ENCODE data around the gene LOXL3.

LOXL3 gene

GRCh38 chr2:74538881-74539339, 14.8 kb downstream of the LOXL3 start:
- DNase-seq (ENCODE audit: low read depth) = no peak
- no peak for TF ChIP-seq CTCF (conservative IDR thresholded peaks at IDR 0.05; ENCODE audit: low read length)

GRCh38 chr2:74537140-74537539, 16.6 kb downstream of the LOXL3 start:
- H3K4me3 ChIP-seq (ENCODE audit: low read length) = no peak overlapping the region
- no peak for DNase-seq (ENCODE audit: low read depth)
- no peak for TF ChIP-seq CTCF (conservative IDR thresholded peaks at IDR 0.05; ENCODE audit: low read length)

More at GRCh38 chr2:74538881-74539339, 14.8 kb downstream of the LOXL3 start:
- no peak overlapping the region for H3K4me3 ChIP-seq (ENCODE audit: low read length)

GRCh38 chr2:74536166-74536950, 17.4 kb downstream of the LOXL3 start:
- no peak overlapping the region for H3K4me3 ChIP-seq (ENCODE audit: low read length)
- DNase-seq (ENCODE audit: low read depth) = no peak
- no peak for TF ChIP-seq CTCF (conservative IDR thresholded peaks at IDR 0.05; ENCODE audit: low read length)

GRCh38 chr2:74535440-74535965, 18.2 kb downstream of the LOXL3 start:
- TF ChIP-seq CTCF (conservative IDR thresholded peaks at IDR 0.05; ENCODE audit: low read length) = no peak
- no peak for DNase-seq (ENCODE audit: low read depth)
- H3K4me3 ChIP-seq (ENCODE audit: low read length) = no peak overlapping the region

GRCh38 chr2:74534411-74534810, 19.3 kb downstream of the LOXL3 start:
- no peak for TF ChIP-seq CTCF (conservative IDR thresholded peaks at IDR 0.05; ENCODE audit: low read length)
- DNase-seq (ENCODE audit: low read depth) = no peak
- no peak overlapping the region for H3K4me3 ChIP-seq (ENCODE audit: low read length)

- no peak overlapping the region for H3K4me3 ChIP-seq (ENCODE audit: low read length)
- no peak for TF ChIP-seq CTCF (conservative IDR thresholded peaks at IDR 0.05; ENCODE audit: low read length)
- no peak for DNase-seq (ENCODE audit: low read depth)
These were observed 20.3 kb downstream of the LOXL3 start for GRCh38 chr2:74533464-74533863.

- DNase-seq (ENCODE audit: low read depth) = peak; percentile 70
- TF ChIP-seq CTCF (conservative IDR thresholded peaks at IDR 0.05; ENCODE audit: low read length) = peak; percentile 52
- no peak overlapping the region for H3K4me3 ChIP-seq (ENCODE audit: low read length)
These were observed 21.5 kb downstream of the LOXL3 start for GRCh38 chr2:74532222-74532621.
